Left renal pelvis (tissue), 4 donors: ENCODE measurements around the gene NEAT1. TPM values are rescaled to one million over a fixed set of nuclear protein-coding genes. Genes with fewer than 3 reads are reported as not detected.
"Not testable (repeated sequence)": the region's sequence is repeated elsewhere in the genome, so short reads cannot be mapped to it uniquely, and the experiment has no call there.

Experiments
- DNase-seq, 4 donors: peaks; one replicate each; pipeline ENCODE4 v3.0.0-alpha.2; 2013; ENCODE audit warnings: low read depth in 4 of 4, low spot score in 3 of 4
- polyA plus RNA-seq, 4 donors: library from polyadenylated mRNA; unstranded; fragments of 120-200 nt; gene quantifications; one replicate each; pipeline ENCODE4 v1.2.1, GENCODE V29; 2013; ENCODE audit not compliant: insufficient read length in 4 of 4

Gene NEAT1
- polyA plus RNA-seq, 4 donors = 132 to 289 (median 201) TPM

DNA sequence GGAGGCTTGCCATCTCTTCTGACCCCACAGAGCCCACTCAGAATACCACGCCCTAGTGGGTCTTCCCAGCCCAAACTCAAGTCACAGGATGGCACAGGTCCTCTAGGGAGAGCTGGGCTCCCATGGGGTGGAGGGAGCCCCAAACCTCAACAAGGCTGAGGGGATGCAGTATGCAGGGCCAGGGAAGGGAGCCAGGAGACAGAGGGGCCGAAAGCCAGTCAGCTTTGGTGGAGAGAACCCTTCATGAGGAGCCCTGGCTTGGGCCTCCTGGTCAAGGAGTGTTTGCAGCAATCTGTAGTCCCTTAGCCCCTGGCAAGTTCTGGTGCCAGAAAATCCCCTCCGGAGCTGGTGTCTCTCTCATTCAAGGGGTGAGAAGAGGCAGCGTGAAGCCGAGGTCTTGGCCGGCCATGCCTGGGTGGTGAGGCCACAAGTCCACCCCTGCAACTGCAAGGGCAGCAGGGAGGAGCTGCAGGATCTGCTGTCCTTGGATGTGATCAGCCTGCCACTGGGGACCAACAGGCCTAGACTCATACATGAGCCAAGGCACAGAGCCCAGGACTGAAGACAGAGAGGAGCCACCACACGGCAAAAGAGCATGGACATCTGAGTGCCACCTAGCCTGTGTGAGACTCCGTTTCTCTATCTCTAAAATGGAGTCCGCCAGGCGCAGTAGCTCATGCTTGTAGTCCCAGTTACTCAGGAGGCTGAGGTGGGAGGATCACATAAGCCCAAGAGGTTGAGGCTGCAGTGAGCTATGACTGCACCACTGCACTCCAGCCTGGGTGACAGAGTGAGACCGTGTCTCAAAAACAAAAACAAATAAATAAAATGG is 24.1 kb downstream of the NEAT1 start:
- no peak for DNase-seq

GRCh38 chr11:65448074-65448417 is 25.4 kb downstream of the NEAT1 start:
- no peak for DNase-seq

GRCh38 chr11:65448418-65449105 is 26.0 kb downstream of the NEAT1 start:
- no peak for DNase-seq

- not testable (repeated sequence) for DNase-seq
Measured at GRCh38 chr11:65451301-65451700, 28.7 kb downstream of the NEAT1 start.

DNA sequence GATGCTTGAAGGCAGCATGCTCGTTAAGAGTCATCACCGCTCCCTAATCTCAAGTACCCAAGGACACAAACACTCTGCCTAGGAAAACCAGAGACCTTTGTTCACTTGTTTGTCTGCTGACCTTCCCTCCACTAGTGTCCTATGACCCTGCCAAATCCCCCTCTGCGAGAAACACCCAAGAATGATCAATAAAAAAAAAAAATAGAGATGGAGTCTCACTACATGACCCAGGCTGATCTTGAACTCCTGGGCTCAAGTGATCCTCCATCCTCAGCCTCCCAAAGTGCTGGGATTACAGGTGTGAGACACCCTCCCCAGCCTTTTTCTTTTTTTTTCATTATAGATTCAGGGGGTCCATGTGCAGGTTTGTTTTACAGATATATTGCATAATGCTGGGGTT is 29.7 kb downstream of the NEAT1 start:
- not testable (repeated sequence) for DNase-seq

GRCh38 chr11:65452806-65453490 is 30.4 kb downstream of the NEAT1 start:
- DNase-seq = no peak

- DNase-seq = no peak
Measured at GRCh38 chr11:65454311-65454695, 31.7 kb downstream of the NEAT1 start.

- peak in 3 of 4 donors; percentile 83 to 84 (median 83) for DNase-seq
Measured at GRCh38 chr11:65454696-65455456, 32.3 kb downstream of the NEAT1 start.

DNA sequence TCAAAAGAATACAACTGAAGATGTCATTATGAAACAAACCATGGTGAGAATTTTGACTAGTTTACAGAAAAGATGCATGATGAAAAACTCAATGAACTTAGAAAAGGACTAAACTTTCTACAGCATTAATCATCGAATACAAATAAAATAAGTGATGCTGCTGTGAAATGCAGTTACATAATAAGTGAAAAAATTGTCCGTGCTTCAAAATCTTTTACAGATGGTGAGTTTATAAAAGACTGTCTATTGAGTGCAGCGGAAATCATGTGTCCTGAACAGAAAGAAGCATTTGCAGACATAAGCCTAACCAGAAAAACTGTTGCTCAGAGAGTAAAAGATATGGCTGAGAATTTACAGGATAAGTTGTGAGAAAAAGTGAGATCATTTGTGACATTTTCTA is 33.8 kb downstream of the NEAT1 start:
- no peak for DNase-seq

GRCh38 chr11:65459552-65459951 is 37.0 kb downstream of the NEAT1 start:
- no peak for DNase-seq

GRCh38 chr11:65465471-65465870 is 42.9 kb downstream of the NEAT1 start:
- not testable (repeated sequence) for DNase-seq

DNA sequence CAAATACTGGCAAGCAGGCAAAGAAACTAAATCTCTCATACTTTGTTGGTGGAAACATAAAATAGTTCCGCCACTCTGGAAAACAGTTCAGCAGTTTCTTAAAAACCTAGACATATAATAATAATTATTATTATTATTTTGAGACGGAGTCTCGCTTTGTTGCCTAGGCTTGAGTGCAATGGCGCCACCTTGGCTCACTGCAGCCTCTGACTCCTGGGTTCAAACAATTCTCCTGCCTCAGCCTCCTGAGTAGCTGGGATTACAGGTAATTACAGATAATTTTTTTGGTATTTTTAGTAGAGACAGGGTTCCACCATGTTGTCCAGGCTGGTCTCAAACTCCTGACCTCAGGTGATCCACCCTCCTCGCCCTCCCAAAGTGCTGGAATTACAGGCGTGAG is 44.7 kb downstream of the NEAT1 start:
- not testable (repeated sequence) for DNase-seq

- DNase-seq = no peak
Measured at GRCh38 chr11:65468874-65469333, 46.3 kb downstream of the NEAT1 start.

GRCh38 chr11:65470433-65471049 is 47.9 kb downstream of the NEAT1 start:
- DNase-seq = no peak

DNA sequence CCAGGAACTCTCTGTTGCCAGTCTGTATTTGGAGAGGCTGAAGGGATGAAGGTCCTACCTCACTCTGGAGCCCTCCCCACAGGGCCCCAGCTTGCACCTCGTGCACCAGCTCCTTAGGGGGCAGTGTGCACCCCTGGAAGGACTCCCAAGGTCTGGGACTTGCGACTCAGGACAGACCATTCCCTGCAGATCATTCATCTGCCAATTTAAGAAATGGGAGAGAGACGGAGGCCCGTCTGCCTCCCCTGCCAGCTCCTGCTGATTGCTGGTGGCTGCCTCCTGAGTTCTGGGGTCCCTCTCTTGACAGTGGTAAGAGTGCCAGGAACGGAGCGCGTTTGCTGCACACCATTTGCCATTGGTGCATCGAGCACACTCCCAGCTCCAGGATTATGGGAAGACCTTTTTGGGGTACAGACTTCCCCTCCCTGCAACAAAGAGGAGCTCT is 48.9 kb downstream of the NEAT1 start:
- no peak for DNase-seq

DNA sequence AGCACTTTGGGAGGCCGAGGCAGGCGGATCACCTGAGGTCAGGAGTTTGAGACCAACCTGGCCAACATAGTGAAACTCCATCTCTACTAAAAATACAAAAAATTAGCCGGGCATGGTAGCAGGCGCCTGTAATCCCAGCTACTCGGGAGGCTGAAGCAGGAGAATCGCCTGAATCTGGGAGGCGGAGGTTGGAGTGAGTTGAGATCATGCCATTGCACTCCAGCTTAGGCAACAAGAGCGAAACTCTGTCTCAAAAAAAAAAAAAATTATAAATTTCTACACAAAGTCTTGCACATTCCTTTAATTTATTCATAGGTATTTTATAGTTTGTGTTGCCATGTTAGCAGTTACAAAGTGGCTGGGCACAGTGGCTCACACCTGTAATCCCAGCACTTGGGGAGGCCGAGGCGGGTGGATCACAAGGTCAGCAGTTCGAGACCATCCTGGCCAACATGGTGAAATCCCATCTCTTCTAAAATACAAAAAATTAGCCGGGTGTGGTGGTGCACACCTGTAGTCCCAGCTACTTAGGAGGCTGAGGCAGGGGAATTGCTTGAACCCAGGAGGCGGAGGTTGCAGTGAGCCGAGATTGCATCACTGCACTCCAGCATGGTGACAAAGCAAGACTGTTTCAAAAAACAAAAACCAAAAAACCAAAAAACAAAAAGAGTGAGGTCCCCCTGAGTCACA is 50.1 kb downstream of the NEAT1 start:
- not testable (repeated sequence) for DNase-seq

- no peak for DNase-seq
Measured at GRCh38 chr11:65473278-65473860, 50.8 kb downstream of the NEAT1 start.

GRCh38 chr11:65474864-65475263 is 52.3 kb downstream of the NEAT1 start:
- DNase-seq = no peak

GRCh38 chr11:65476632-65477148 is 54.1 kb downstream of the NEAT1 start:
- no peak for DNase-seq
